BE2C (cell line): ENCODE results near the gene TMEM178B.

Source experiments
- DNase-seq: peaks from one replicate; pipeline ENCODE4 v3.0.0-alpha.2; 2020
- H3K27me3 ChIP-seq: fragments of 250-450 bp; sonication (Bioruptor Pico); 2 replicates; pipeline ENCODE4 v1.5.1; 2020; ENCODE audit warnings: mild to moderate bottlenecking
- H3K36me3 ChIP-seq: fragments of 250-450 bp; sonication (Bioruptor Pico); 2 replicates; pipeline ENCODE4 v1.5.1; 2020; ENCODE audit warnings: mild to moderate bottlenecking
- H3K4me1 ChIP-seq: fragments of 250-450 bp; sonication (Bioruptor Pico); 2 replicates; pipeline ENCODE4 v1.5.1; 2020
- H3K4me3 ChIP-seq: 2 replicates; pipeline ENCODE4 v1.5.1; 2011; ENCODE audit warnings: low read depth, low read length
- H3K9me3 ChIP-seq: fragments of 250-450 bp; sonication (Bioruptor Pico); 2 replicates; pipeline ENCODE4 v1.5.1; 2020
- CTCF ChIP-seq: IDR thresholded peaks from 2 replicates; pipeline ENCODE4 v1.5.1; 2012; ENCODE audit warnings: mild to moderate bottlenecking, low read depth, low read length

TMEM178B gene

GRCh38 chr7:141340991-141341390 is 267.1 kb downstream of the TMEM178B start:
- no peak overlapping the region for H3K4me3 ChIP-seq
- no peak for TF ChIP-seq CTCF
- no peaks in the 10 kb centered on the region for H3K27me3 ChIP-seq
- H3K4me1 ChIP-seq: no peaks in the 10 kb centered on the region
- H3K9me3 ChIP-seq: no peaks in the 10 kb centered on the region
- DNase-seq: no peak
- H3K36me3 ChIP-seq: no peaks in the 10 kb centered on the region

- Histone ChIP-seq H3K27me3 (no peaks in the 10 kb centered on the region), H3K4me3 (no peak overlapping the region), H3K9me3 (no peaks in the 10 kb centered on the region), H3K4me1 (no peaks in the 10 kb centered on the region), H3K36me3 (no peaks in the 10 kb centered on the region)
- TF ChIP-seq CTCF: no peak
- DNase-seq: no peak
Observed at GRCh38 chr7:141342621-141343408, 269.0 kb downstream of the TMEM178B start.

GRCh38 chr7:141344153-141344935 is 270.5 kb downstream of the TMEM178B start:
- Histone ChIP-seq H3K4me1 (no peaks in the 10 kb centered on the region; the same call in 1 of the 2 replicates), H3K9me3 (no peaks in the 10 kb centered on the region), H3K27me3 (no peaks in the 10 kb centered on the region), H3K4me3 (no peak overlapping the region), H3K36me3 (no peaks in the 10 kb centered on the region)
- no peak for TF ChIP-seq CTCF
- no peak for DNase-seq

- no peak overlapping the region for H3K4me3 ChIP-seq
- no peaks in the 10 kb centered on the region for H3K27me3 ChIP-seq
- no peak for TF ChIP-seq CTCF
- no peaks in the 10 kb centered on the region; the same call in 1 of the 2 replicates for H3K4me1 ChIP-seq
- H3K9me3 ChIP-seq: no peaks in the 10 kb centered on the region
- no peaks in the 10 kb centered on the region for H3K36me3 ChIP-seq
- DNase-seq: no peak
Observed at GRCh38 chr7:141348728-141349127, 274.9 kb downstream of the TMEM178B start.

GRCh38 chr7:141349338-141349737 is 275.5 kb downstream of the TMEM178B start:
- DNase-seq: no peak

More at GRCh38 chr7:141349338-141349737, 275.5 kb downstream of the TMEM178B start:
- Histone ChIP-seq H3K4me1 (no peaks in the 10 kb centered on the region; the same call in 1 of the 2 replicates), H3K4me3 (no peak overlapping the region), H3K36me3 (no peaks in the 10 kb centered on the region), H3K9me3 (no peaks in the 10 kb centered on the region), H3K27me3 (no peaks in the 10 kb centered on the region)
- no peak for TF ChIP-seq CTCF
